Measurements from ENCODE around the gene MRPL2.
A peak's percentile ranks its signal among the peaks of the same experiment; 100 is the strongest.

MRPL2 gene

GRCh38 chr6:43021270-43022047 is 37.8 kb downstream of the MRPL2 start, which contains the start of gene RRP36:
Gene RRP36 (plus strand): TSS chr6:43021623. CDS start chr6:43021655, 32 bp downstream.
- DNase-seq (ENCODE audit: low read depth) = peak; percentile 77

- DNase-seq (ENCODE audit: low read depth) = peak; percentile 8
Measured at GRCh38 chr6:43020847-43021246, 38.4 kb downstream of the MRPL2 start.

- DNase-seq (ENCODE audit: low read depth) = no peak
Measured at GRCh38 chr6:43020052-43020705, 39.1 kb downstream of the MRPL2 start.

- DNase-seq (ENCODE audit: low read depth) = no peak
Measured at GRCh38 chr6:43019152-43019551, 40.1 kb downstream of the MRPL2 start.

- DNase-seq (ENCODE audit: low read depth) = no peak
Measured at GRCh38 chr6:43016943-43017334, 42.3 kb downstream of the MRPL2 start.

GRCh38 chr6:43016176-43016942 is 42.9 kb downstream of the MRPL2 start:
- DNase-seq (ENCODE audit: low read depth) = no peak

- peak; percentile 66 for DNase-seq (ENCODE audit: low read depth)
Measured at GRCh38 chr6:43014434-43014909, 44.8 kb downstream of the MRPL2 start.

GRCh38 chr6:43013843-43014433 is 45.3 kb downstream of the MRPL2 start, which contains the start of the genes KLHDC3 and MEA1:
Gene KLHDC3 (plus strand): TSS chr6:43014249. CDS start chr6:43017193, 2,944 bp downstream.
Gene MEA1 (minus strand): TSS chr6:43013946. CDS start chr6:43013813, 133 bp downstream.
- DNase-seq (ENCODE audit: low read depth) = peak; percentile 100

- DNase-seq (ENCODE audit: low read depth) = no peak
Measured at GRCh38 chr6:43013097-43013842, 46.0 kb downstream of the MRPL2 start.

- no peak for DNase-seq (ENCODE audit: low read depth)
Measured at GRCh38 chr6:43012364-43012763, 46.9 kb downstream of the MRPL2 start.

GRCh38 chr6:43011207-43011606 is 48.0 kb downstream of the MRPL2 start:
- no peak for DNase-seq (ENCODE audit: low read depth)

- DNase-seq (ENCODE audit: low read depth) = peak; percentile 51
Measured at GRCh38 chr6:43009124-43009523, 50.1 kb downstream of the MRPL2 start.

- DNase-seq (ENCODE audit: low read depth) = no peak
Measured at GRCh38 chr6:43007126-43007525, 52.1 kb downstream of the MRPL2 start.

- DNase-seq (ENCODE audit: low read depth) = no peak
Measured at GRCh38 chr6:43006251-43006650, 53.0 kb downstream of the MRPL2 start.

GRCh38 chr6:43005844-43006243 is 53.4 kb downstream of the MRPL2 start:
- no peak for DNase-seq (ENCODE audit: low read depth)

Measured in EH (cell line).